NB4 (cell line): ENCODE results near the gene ARL8A.

Source experiments
- MYC ChIP-seq: IDR thresholded peaks from 2 replicates; pipeline ENCODE4 v1.6.1; 2011; ENCODE audit warnings: low read depth, low read length
- POLR2A ChIP-seq: IDR thresholded peaks from 2 replicates; pipeline ENCODE4 v1.6.1; 2011; ENCODE audit warnings: mild to moderate bottlenecking; ENCODE audit not compliant: insufficient read length; ENCODE audit errors: extremely low read depth
- TF ChIP-seq, protein P1 (sequence below): IDR thresholded peaks from one replicate; pipeline ENCODE4 v1.5.1; 2012; ENCODE audit warnings: low read depth, low read length

- TF ChIP-seq, protein P1, sequence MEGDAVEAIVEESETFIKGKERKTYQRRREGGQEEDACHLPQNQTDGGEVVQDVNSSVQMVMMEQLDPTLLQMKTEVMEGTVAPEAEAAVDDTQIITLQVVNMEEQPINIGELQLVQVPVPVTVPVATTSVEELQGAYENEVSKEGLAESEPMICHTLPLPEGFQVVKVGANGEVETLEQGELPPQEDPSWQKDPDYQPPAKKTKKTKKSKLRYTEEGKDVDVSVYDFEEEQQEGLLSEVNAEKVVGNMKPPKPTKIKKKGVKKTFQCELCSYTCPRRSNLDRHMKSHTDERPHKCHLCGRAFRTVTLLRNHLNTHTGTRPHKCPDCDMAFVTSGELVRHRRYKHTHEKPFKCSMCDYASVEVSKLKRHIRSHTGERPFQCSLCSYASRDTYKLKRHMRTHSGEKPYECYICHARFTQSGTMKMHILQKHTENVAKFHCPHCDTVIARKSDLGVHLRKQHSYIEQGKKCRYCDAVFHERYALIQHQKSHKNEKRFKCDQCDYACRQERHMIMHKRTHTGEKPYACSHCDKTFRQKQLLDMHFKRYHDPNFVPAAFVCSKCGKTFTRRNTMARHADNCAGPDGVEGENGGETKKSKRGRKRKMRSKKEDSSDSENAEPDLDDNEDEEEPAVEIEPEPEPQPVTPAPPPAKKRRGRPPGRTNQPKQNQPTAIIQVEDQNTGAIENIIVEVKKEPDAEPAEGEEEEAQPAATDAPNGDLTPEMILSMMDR = no peak
- TF ChIP-seq POLR2A (no peak), MYC (no peak)
Measured at GRCh38 chr1:202116287-202116686, 28.2 kb downstream of the ARL8A start.
